ENCODE results near the gene SAMD14. TPM values are rescaled to one million over a fixed set of nuclear protein-coding genes. Genes with fewer than 3 reads are reported as not detected.

SAMD14 gene
- total RNA-seq, 1 experiment from 2014 or later: 5.9 TPM

DNA sequence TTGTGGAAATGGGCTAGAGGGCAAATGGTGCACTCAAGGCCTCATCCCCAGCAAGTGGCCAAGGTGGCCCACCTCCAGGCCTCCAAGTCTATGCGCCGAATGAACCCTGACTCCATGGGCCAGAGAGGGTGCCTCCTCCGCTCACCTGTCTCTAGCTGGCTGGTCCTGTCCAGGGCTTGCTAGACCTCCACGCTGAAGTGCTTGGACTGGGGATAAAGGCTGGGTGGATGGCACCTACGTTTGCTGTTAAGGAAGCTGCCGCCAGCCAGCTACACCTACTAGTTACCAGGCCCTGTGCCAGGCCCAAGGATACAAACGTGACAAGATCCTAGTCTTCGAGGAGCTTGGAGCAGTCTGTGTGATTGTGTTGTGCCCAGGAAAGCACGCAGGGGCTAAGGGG, 35.1 kb upstream of the SAMD14 start:
- Mint-ChIP-seq H3K27me3 (ENCODE audit: low read depth) (peaks cover 28% of the 10 kb centered on the region), H3K4me3 (no peak overlapping the region), H3K36me3 (no peaks in the 10 kb centered on the region), H3K4me1 (peaks cover 18% of the 10 kb centered on the region), H3K9me3 (no peaks in the 10 kb centered on the region), H3K27ac (peak overlapping the region; percentile 7)
- ATAC-seq (no peak), DNase-seq (ENCODE audit: low spot score) (no peak)
- ChIA-PET POLR2A (interaction anchor here (1.6 kb wide), 1 partner anchor 12 kb away, joined by 4 read pairs; no protein-coding TSS in a partner anchor), CTCF (interaction anchor here (0.8 to 3.5 kb wide), 11 partner anchors 13 to 105 kb away, joined by 3 to 11 read pairs (median 4); no protein-coding TSS in a partner anchor)
- TF ChIP-seq MYBL2 (CRISPR knock-in tag; IDR thresholded peaks at IDR 0.05) (no peak), TP53 (CRISPR knock-in tag; IDR thresholded peaks at IDR 0.05) (no peak), TEAD4 (CRISPR knock-in tag; IDR thresholded peaks at IDR 0.05) (no peak), NR1H2 (CRISPR knock-in tag; IDR thresholded peaks at IDR 0.05) (no peak), ZBTB21 (CRISPR knock-in tag; IDR thresholded peaks at IDR 0.05; ENCODE audit: borderline replicate concordance) (no peak), ZNF121 (CRISPR knock-in tag; IDR thresholded peaks at IDR 0.05) (no peak), ZNF396 (CRISPR knock-in tag; IDR thresholded peaks at IDR 0.05; ENCODE audit: borderline replicate concordance) (no peak), FOXJ3 (CRISPR knock-in tag; IDR thresholded peaks at IDR 0.05; ENCODE audit: borderline replicate concordance) (no peak), PRRX2 (CRISPR knock-in tag; IDR thresholded peaks at IDR 0.05) (no peak), NFYB (CRISPR knock-in tag; conservative IDR thresholded peaks at IDR 0.05; ENCODE audit: low read depth) (no peak)
- TF ChIP-seq, protein P1, sequence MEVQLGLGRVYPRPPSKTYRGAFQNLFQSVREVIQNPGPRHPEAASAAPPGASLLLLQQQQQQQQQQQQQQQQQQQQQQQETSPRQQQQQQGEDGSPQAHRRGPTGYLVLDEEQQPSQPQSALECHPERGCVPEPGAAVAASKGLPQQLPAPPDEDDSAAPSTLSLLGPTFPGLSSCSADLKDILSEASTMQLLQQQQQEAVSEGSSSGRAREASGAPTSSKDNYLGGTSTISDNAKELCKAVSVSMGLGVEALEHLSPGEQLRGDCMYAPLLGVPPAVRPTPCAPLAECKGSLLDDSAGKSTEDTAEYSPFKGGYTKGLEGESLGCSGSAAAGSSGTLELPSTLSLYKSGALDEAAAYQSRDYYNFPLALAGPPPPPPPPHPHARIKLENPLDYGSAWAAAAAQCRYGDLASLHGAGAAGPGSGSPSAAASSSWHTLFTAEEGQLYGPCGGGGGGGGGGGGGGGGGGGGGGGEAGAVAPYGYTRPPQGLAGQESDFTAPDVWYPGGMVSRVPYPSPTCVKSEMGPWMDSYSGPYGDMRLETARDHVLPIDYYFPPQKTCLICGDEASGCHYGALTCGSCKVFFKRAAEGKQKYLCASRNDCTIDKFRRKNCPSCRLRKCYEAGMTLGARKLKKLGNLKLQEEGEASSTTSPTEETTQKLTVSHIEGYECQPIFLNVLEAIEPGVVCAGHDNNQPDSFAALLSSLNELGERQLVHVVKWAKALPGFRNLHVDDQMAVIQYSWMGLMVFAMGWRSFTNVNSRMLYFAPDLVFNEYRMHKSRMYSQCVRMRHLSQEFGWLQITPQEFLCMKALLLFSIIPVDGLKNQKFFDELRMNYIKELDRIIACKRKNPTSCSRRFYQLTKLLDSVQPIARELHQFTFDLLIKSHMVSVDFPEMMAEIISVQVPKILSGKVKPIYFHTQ (CRISPR knock-in tag; IDR thresholded peaks at IDR 0.05): no peak
- TF ChIP-seq, protein P2, sequence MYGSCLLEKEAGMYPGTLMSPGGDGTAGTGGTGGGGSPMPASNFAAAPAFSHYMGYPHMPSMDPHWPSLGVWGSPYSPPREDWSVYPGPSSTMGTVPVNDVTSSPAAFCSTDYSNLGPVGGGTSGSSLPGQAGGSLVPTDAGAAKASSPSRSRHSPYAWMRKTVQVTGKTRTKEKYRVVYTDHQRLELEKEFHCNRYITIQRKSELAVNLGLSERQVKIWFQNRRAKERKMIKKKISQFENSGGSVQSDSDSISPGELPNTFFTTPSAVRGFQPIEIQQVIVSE (CRISPR knock-in tag; IDR thresholded peaks at IDR 0.05; ENCODE audit: borderline replicate concordance): no peak
- TF ChIP-seq, protein P3, sequence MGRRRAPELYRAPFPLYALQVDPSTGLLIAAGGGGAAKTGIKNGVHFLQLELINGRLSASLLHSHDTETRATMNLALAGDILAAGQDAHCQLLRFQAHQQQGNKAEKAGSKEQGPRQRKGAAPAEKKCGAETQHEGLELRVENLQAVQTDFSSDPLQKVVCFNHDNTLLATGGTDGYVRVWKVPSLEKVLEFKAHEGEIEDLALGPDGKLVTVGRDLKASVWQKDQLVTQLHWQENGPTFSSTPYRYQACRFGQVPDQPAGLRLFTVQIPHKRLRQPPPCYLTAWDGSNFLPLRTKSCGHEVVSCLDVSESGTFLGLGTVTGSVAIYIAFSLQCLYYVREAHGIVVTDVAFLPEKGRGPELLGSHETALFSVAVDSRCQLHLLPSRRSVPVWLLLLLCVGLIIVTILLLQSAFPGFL (CRISPR knock-in tag; IDR thresholded peaks at IDR 0.05; ENCODE audit: borderline replicate concordance): no peak
- TF ChIP-seq, protein P4, sequence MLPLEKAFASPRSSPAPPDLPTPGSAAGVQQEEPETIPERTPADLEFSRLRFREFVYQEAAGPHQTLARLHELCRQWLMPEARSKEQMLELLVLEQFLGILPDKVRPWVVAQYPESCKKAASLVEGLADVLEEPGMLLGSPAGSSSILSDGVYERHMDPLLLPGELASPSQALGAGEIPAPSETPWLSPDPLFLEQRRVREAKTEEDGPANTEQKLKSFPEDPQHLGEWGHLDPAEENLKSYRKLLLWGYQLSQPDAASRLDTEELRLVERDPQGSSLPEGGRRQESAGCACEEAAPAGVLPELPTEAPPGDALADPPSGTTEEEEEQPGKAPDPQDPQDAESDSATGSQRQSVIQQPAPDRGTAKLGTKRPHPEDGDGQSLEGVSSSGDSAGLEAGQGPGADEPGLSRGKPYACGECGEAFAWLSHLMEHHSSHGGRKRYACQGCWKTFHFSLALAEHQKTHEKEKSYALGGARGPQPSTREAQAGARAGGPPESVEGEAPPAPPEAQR (CRISPR knock-in tag; IDR thresholded peaks at IDR 0.05): no peak
- TF ChIP-seq, protein P5, sequence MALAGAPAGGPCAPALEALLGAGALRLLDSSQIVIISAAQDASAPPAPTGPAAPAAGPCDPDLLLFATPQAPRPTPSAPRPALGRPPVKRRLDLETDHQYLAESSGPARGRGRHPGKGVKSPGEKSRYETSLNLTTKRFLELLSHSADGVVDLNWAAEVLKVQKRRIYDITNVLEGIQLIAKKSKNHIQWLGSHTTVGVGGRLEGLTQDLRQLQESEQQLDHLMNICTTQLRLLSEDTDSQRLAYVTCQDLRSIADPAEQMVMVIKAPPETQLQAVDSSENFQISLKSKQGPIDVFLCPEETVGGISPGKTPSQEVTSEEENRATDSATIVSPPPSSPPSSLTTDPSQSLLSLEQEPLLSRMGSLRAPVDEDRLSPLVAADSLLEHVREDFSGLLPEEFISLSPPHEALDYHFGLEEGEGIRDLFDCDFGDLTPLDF (CRISPR knock-in tag; IDR thresholded peaks at IDR 0.05): no peak
- TF ChIP-seq, protein P6, sequence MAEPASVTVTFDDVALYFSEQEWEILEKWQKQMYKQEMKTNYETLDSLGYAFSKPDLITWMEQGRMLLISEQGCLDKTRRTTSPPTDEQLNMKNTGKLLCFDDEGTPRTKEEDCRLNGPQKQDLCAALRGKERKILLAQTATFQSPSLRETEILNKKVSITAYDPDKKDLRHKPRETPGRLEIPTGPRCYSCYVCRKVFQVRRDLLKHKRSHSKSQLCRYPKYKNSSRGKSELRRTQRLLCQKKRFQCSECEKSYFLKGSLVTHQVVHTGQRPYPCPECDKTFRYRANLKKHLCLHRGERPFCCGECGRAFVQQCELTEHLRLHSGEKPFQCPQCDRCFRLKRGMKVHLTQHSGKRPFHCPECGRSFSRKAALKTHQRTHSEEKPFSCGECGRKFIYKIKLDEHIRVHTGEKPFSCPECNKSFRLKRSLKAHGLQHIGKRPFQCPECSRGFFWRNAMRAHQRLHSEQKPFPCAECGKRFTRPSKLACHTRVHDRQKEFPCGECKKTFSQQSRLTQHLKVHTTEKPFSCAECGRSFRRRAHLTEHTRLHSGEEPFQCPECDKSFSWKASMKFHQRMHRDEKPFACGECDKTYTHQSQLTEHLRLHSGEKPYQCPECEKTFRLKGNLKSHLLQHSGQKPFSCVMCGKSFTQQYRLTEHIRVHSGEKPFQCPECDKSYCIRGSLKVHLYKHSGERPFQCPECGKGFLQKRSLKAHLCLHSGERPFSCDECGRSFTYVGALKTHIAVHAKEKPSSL (CRISPR knock-in tag; conservative IDR thresholded peaks at IDR 0.05): no peak

DNA sequence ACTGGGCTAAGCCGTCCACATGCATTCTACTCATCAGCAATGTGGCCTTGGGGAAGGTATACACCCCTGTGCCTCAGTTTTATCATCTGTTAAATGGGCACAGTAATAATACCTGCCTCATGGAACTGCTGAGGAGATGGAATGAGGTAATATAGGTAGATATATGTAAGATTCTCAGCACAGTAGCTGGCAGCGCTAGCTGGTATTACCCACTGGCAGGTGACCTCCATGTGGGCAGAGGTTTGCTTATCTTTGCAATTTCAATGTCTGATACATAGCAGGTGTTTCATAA, 34.7 kb upstream of the SAMD14 start:
- H3K4me1 Mint-ChIP-seq: peaks cover 18% of the 10 kb centered on the region
- H3K9me3 Mint-ChIP-seq: no peaks in the 10 kb centered on the region
- no peak for ATAC-seq
- ChIA-PET POLR2A (no interaction called here), CTCF (interaction anchor here (1.2 to 3.5 kb wide), 3 partner anchors 12 to 233 kb away, joined by 3 to 10 read pairs (median 7); partner anchors contain the start of gene LRRC59)
- no peak for DNase-seq (ENCODE audit: low spot score)
- TF ChIP-seq, protein P7, sequence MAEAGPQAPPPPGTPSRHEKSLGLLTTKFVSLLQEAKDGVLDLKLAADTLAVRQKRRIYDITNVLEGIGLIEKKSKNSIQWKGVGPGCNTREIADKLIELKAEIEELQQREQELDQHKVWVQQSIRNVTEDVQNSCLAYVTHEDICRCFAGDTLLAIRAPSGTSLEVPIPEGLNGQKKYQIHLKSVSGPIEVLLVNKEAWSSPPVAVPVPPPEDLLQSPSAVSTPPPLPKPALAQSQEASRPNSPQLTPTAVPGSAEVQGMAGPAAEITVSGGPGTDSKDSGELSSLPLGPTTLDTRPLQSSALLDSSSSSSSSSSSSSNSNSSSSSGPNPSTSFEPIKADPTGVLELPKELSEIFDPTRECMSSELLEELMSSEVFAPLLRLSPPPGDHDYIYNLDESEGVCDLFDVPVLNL (CRISPR knock-in tag; IDR thresholded peaks at IDR 0.05; ENCODE audit: borderline replicate concordance, low read depth): no peak
- TF ChIP-seq, protein P8, sequence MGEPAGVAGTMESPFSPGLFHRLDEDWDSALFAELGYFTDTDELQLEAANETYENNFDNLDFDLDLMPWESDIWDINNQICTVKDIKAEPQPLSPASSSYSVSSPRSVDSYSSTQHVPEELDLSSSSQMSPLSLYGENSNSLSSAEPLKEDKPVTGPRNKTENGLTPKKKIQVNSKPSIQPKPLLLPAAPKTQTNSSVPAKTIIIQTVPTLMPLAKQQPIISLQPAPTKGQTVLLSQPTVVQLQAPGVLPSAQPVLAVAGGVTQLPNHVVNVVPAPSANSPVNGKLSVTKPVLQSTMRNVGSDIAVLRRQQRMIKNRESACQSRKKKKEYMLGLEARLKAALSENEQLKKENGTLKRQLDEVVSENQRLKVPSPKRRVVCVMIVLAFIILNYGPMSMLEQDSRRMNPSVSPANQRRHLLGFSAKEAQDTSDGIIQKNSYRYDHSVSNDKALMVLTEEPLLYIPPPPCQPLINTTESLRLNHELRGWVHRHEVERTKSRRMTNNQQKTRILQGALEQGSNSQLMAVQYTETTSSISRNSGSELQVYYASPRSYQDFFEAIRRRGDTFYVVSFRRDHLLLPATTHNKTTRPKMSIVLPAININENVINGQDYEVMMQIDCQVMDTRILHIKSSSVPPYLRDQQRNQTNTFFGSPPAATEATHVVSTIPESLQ (CRISPR knock-in tag; IDR thresholded peaks at IDR 0.05): no peak
- TF ChIP-seq, protein P9, sequence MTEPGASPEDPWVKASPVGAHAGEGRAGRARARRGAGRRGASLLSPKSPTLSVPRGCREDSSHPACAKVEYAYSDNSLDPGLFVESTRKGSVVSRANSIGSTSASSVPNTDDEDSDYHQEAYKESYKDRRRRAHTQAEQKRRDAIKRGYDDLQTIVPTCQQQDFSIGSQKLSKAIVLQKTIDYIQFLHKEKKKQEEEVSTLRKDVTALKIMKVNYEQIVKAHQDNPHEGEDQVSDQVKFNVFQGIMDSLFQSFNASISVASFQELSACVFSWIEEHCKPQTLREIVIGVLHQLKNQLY (CRISPR knock-in tag; IDR thresholded peaks at IDR 0.05): no peak
- H3K27ac Mint-ChIP-seq: no peak overlapping the region
- H3K4me3 Mint-ChIP-seq: no peak overlapping the region
- no peaks in the 10 kb centered on the region for H3K36me3 Mint-ChIP-seq
- peaks cover 32% of the 10 kb centered on the region for H3K27me3 Mint-ChIP-seq (ENCODE audit: low read depth)

All from WTC11 (cell line).